Karpas-422 (cell line): Measurements from ENCODE around the gene HRH1. TPM values are rescaled to one million over a fixed set of nuclear protein-coding genes. Genes with fewer than 3 reads are reported as not detected.
"Not testable (repeated sequence)": the region's sequence is repeated elsewhere in the genome, so short reads cannot be mapped to it uniquely, and the experiment has no call there.

ENCODE experiments used
- DNase-seq: peaks from one replicate; pipeline ENCODE4 v3.0.0-alpha.2; 2015
- H2AFZ ChIP-seq: fragments of 200-600 bp; sonication (generic); 2 replicates; pipeline ENCODE4 v1.6.1; 2014; ENCODE audit warnings: antibody characterized with exemption, low read length, mixed read lengths
- H3K27ac ChIP-seq: fragments of 200-600 bp; sonication (generic); 2 replicates; pipeline ENCODE4 v1.5.1; 2014; ENCODE audit warnings: mild to moderate bottlenecking, low read length, moderate library complexity
- H3K27me3 ChIP-seq: fragments of 200-600 bp; sonication (generic); 2 replicates; pipeline ENCODE4 v1.6.1; 2014; ENCODE audit warnings: low read length, mixed read lengths
- H3K36me3 ChIP-seq: fragments of 200-600 bp; sonication (generic); 2 replicates; pipeline ENCODE4 v1.6.1; 2014; ENCODE audit warnings: low read length, mixed read lengths; ENCODE audit not compliant: insufficient read depth
- H3K4me1 ChIP-seq: fragments of 200-600 bp; sonication (generic); 2 replicates; pipeline ENCODE4 v1.6.1; 2014; ENCODE audit warnings: mild to moderate bottlenecking, low read length, mixed read lengths
- H3K4me2 ChIP-seq: fragments of 200-600 bp; sonication (generic); 2 replicates; pipeline ENCODE4 v1.6.1; 2014; ENCODE audit warnings: low read length, low read depth, mild to moderate bottlenecking; ENCODE audit not compliant: poor library complexity, severe bottlenecking
- H3K4me3 ChIP-seq: fragments of 200-600 bp; sonication (generic); 2 replicates; pipeline ENCODE4 v1.5.1; 2014; ENCODE audit warnings: mild to moderate bottlenecking, antibody characterized with exemption, low read length, mixed read lengths
- H3K79me2 ChIP-seq: fragments of 200-600 bp; sonication (generic); 2 replicates; pipeline ENCODE4 v1.6.1; 2014; ENCODE audit warnings: mild to moderate bottlenecking, low read length, mixed read lengths
- H3K9ac ChIP-seq: fragments of 200-600 bp; sonication (generic); 2 replicates; pipeline ENCODE4 v1.6.0; 2014; ENCODE audit warnings: low read length
- H3K9me2 ChIP-seq: fragments of 200-600 bp; sonication (generic), shearing (Covaris generic); replicated peaks from 2 replicates; pipeline ENCODE4 v1.6.0; 2014; ENCODE audit warnings: mild to moderate bottlenecking, low read length, moderate library complexity; ENCODE audit not compliant: insufficient read depth
- H3K9me3 ChIP-seq: fragments of 300-700, 200-600 bp; sonication (generic); 2 replicates; pipeline ENCODE4 v1.6.1; 2014; ENCODE audit warnings: low read length, mixed read lengths
- H4K20me1 ChIP-seq: fragments of 200-600 bp; sonication (generic); 2 replicates; pipeline ENCODE4 v1.6.1; 2014; ENCODE audit warnings: mild to moderate bottlenecking, antibody characterized with exemption, low read length, low read depth; ENCODE audit not compliant: insufficient read depth
- total RNA-seq: library from RNA; depleted of rRNA; stranded (reverse); fragments of >200 nt; shearing (Covaris generic); gene quantifications from 2 replicates; pipeline ENCODE4 v1.2.3, GENCODE V29; 2014; ENCODE audit warnings: low replicate concordance

The HRH1 gene
- total RNA-seq, 1 experiment from 2014 or later = 9.6 TPM

DNA sequence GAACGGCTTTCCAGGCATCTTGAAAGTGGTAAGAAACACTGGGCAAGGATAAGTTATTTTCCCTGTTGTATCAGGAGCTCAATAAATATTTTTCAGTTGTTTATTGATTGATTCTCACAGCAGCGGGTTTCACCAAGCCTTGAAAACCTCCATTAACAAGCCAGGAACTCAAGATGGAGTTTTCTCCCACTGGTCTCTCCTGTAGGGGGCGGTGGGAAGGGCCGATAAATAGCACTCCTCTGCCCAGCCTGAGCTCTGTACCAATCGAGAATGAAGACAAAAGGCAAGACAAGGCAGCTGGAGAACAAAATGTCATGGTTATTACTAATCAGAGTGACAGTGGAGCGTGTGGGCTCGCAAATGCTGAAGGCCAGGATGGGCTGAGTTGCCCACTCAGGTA is 7.4 kb downstream of the HRH1 start:
- Histone ChIP-seq H2AFZ (no peak overlapping the region), H3K4me2 (no peak overlapping the region), H3K36me3 (no peaks in the 10 kb centered on the region), H3K79me2 (no peaks in the 10 kb centered on the region), H3K4me1 (no peaks in the 10 kb centered on the region), H3K27ac (no peak overlapping the region), H3K9ac (no peak overlapping the region), H3K9me3 (no peaks in the 10 kb centered on the region), H4K20me1 (no peaks in the 10 kb centered on the region), H3K27me3 (no peaks in the 10 kb centered on the region), H3K4me3 (no peak overlapping the region), H3K9me2 (no peaks in the 10 kb centered on the region)
- no peak for DNase-seq

DNA sequence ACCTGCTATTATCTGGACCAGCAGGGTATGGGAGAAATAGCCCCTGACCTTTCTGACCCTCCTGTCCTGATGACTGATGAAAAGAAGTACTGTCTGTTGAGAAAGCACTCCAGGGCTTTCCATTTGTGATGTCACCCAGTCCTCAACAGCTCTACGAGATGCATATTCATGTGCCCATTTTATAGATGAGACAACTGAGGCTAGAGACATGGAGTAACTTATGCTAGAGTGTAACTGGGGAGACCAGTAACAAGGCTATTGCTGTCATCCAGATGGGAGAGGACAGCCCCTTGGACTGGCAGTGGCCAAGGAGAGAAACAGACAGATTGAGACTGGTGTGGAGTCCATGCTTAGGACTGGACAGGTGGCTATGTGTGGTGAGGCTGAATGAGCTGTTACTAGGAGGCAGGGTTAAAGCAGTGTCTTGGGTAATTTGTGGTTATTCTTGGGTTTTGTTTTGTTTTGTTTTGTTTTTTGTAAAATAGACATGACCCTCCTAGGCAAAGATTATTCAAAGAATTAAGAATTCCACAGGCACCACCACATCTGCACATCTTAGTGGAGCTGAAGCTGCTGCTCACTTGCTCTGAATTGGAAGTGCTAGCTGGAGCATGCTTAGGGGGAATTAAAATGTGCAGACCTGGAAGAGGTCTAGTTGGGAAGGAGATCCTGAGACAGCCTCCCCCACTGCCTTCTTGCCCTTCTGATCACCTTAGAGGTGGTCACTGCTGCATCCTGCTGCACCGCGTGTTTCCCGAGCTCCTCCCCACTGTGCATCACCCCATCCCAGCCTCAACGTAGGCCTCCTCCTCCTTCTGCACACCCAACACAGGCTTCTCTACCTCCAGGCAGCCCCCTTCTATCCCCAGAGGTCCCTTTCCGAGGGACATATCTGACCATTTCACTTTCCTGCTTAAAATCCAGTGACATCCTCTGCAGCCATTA is 8.4 kb downstream of the HRH1 start:
- DNase-seq = no peak
- no peak overlapping the region for H3K9ac ChIP-seq
- H3K9me3 ChIP-seq = no peaks in the 10 kb centered on the region
- no peak overlapping the region for H2AFZ ChIP-seq
- H3K4me3 ChIP-seq = no peak overlapping the region
- H3K36me3 ChIP-seq = no peaks in the 10 kb centered on the region
- H3K4me1 ChIP-seq = no peaks in the 10 kb centered on the region
- H3K27ac ChIP-seq = no peak overlapping the region
- H3K27me3 ChIP-seq = no peaks in the 10 kb centered on the region
- H3K9me2 ChIP-seq = no peaks in the 10 kb centered on the region
- no peaks in the 10 kb centered on the region for H3K79me2 ChIP-seq
- no peaks in the 10 kb centered on the region for H4K20me1 ChIP-seq
- no peak overlapping the region for H3K4me2 ChIP-seq

DNA sequence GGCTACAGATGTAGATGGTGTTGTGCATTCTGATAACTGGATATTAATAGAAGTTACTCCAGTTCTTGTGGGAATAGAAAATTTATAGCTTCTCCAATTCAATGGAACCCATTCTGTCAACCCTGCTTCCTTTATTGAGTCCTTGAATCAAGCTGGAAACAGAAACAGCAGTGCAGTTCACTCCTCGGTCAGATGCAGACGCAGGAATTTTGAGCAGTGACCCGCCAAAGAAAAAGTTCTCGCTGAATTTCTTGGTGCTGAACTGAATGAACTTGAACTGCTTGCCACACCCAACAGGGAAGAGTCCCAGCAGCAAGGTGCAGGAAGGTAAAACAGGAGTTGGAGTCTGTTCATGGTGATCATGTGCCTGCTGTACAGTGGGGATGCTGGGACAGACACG is 10.3 kb downstream of the HRH1 start:
- Histone ChIP-seq H3K27me3 (no peaks in the 10 kb centered on the region), H3K9me3 (no peaks in the 10 kb centered on the region), H2AFZ (no peak overlapping the region), H3K9ac (no peak overlapping the region), H3K4me1 (no peaks in the 10 kb centered on the region), H4K20me1 (no peaks in the 10 kb centered on the region), H3K36me3 (no peaks in the 10 kb centered on the region), H3K79me2 (no peaks in the 10 kb centered on the region), H3K27ac (no peak overlapping the region), H3K4me2 (no peak overlapping the region), H3K9me2 (no peaks in the 10 kb centered on the region), H3K4me3 (no peak overlapping the region)
- no peak for DNase-seq

DNA sequence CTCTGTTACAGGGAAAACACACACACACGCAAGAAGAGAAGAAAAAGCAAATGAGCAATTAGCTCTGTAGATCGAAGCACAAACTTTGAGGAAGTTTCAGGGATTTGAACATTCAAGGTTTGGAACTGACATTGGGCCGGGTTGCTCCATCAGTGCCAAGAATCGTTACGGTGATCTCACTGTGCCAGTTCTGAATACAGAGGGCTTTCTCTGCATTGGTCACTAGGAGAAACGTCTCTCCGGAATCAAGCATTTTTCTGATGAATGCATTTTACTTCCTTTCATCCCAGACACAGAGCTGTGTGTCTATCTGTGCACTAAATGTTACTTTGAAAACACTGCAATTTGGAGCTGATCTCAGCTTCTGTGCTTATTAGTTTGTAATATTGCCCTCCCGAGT is 11.2 kb downstream of the HRH1 start:
- Histone ChIP-seq H4K20me1 (no peaks in the 10 kb centered on the region), H3K27me3 (no peaks in the 10 kb centered on the region), H3K4me2 (no peak overlapping the region), H3K9ac (no peak overlapping the region), H3K79me2 (no peaks in the 10 kb centered on the region), H2AFZ (no peak overlapping the region), H3K27ac (no peak overlapping the region), H3K4me3 (no peak overlapping the region), H3K9me2 (no peaks in the 10 kb centered on the region), H3K36me3 (no peaks in the 10 kb centered on the region), H3K4me1 (no peaks in the 10 kb centered on the region), H3K9me3 (no peaks in the 10 kb centered on the region)
- DNase-seq = no peak

DNA sequence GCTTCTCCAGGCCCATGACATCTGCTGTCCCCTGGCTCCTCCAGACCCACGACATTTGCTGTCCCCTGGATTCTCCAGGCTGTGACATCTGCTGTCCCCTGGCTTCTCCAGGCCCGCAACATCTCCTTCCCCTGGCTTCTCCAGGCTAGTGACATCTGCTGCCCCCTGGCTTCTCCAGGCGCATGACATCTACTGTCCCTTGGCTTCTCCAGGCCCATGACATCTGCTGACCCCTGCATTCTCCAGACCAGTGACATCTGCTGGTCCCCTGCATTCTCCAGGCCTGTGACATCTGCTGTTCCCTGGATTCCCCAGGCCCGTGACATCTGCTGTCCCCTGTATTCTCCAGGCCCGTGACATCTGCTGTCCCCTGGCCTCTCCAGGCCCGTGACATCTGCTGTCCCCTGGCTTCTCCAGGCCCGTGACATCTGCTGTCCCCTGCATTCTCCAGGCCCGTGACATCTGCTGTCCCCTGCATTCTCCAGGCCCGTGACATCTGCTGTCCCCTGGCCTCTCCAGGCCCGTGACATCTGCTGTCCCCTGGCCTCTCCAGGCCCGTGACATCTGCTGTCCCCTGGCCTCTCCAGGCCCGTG is 12.6 kb downstream of the HRH1 start:
- H2AFZ ChIP-seq, H3K9me2 ChIP-seq, DNase-seq, H3K79me2 ChIP-seq, H3K9ac ChIP-seq, H3K27me3 ChIP-seq, H3K4me2 ChIP-seq, H3K36me3 ChIP-seq, H3K27ac ChIP-seq, H4K20me1 ChIP-seq, H3K4me1 ChIP-seq, H3K9me3 ChIP-seq, H3K4me3 ChIP-seq: not testable (repeated sequence)

DNA sequence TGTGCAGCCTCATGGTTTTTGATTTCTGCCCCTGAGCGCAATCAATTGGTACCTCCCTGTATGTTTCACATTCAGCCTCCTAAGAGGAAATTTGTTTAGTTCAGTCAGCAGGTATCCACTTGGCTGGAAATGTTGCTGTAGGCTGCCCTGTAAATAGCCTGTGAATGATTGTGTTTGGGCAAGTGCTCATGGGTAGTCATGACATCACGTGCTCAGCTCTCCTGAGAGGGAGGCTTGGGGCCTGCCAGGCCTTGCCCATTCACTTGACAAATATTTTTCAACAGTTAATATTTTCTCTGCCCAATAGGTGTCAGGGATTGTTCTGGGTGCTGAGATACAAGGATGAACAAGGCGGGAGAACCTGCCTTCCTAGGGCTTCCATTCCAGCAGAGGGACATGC is 13.3 kb downstream of the HRH1 start:
- H3K4me3 ChIP-seq = no peak overlapping the region
- no peaks in the 10 kb centered on the region for H3K79me2 ChIP-seq

DNA sequence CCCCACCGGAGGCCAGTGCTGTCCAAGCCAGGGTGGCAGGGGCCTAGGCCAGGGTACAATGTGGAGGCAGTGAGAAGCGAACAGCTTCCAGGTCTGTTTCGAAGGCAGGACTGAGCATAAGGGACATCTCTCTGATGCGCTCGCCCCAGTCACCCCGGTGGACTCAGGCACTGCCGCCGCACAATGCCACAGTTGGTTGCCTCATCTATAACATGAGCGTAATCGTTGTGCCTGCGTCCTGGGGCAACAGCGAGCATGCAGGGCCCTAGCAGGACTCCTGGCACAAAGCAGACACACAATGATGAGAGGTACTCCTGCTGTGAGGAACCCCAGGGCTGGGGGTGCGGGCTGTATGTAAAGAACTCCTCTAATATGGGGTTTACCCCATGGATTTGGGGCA is 14.1 kb downstream of the HRH1 start:
- Histone ChIP-seq H3K36me3 (no peaks in the 10 kb centered on the region), H3K79me2 (no peaks in the 10 kb centered on the region), H3K9me3 (no peaks in the 10 kb centered on the region), H3K9me2 (no peaks in the 10 kb centered on the region), H3K4me3 (no peak overlapping the region), H3K27ac (no peak overlapping the region), H3K9ac (no peak overlapping the region), H2AFZ (no peak overlapping the region), H3K4me1 (no peaks in the 10 kb centered on the region), H3K4me2 (no peak overlapping the region), H3K27me3 (no peaks in the 10 kb centered on the region), H4K20me1 (no peaks in the 10 kb centered on the region)
- DNase-seq = no peak

More for the DNA sequence above, 13.3 kb downstream of the HRH1 start:
- no peaks in the 10 kb centered on the region for H3K4me1 ChIP-seq
- no peaks in the 10 kb centered on the region for H3K36me3 ChIP-seq
- no peak for DNase-seq
- H3K9me3 ChIP-seq = no peaks in the 10 kb centered on the region
- H3K9me2 ChIP-seq = no peaks in the 10 kb centered on the region
- H3K27me3 ChIP-seq = no peaks in the 10 kb centered on the region
- H3K27ac ChIP-seq = no peak overlapping the region
- no peak overlapping the region for H3K4me2 ChIP-seq
- H2AFZ ChIP-seq = no peak overlapping the region
- H3K9ac ChIP-seq = no peak overlapping the region
- no peaks in the 10 kb centered on the region for H4K20me1 ChIP-seq

DNA sequence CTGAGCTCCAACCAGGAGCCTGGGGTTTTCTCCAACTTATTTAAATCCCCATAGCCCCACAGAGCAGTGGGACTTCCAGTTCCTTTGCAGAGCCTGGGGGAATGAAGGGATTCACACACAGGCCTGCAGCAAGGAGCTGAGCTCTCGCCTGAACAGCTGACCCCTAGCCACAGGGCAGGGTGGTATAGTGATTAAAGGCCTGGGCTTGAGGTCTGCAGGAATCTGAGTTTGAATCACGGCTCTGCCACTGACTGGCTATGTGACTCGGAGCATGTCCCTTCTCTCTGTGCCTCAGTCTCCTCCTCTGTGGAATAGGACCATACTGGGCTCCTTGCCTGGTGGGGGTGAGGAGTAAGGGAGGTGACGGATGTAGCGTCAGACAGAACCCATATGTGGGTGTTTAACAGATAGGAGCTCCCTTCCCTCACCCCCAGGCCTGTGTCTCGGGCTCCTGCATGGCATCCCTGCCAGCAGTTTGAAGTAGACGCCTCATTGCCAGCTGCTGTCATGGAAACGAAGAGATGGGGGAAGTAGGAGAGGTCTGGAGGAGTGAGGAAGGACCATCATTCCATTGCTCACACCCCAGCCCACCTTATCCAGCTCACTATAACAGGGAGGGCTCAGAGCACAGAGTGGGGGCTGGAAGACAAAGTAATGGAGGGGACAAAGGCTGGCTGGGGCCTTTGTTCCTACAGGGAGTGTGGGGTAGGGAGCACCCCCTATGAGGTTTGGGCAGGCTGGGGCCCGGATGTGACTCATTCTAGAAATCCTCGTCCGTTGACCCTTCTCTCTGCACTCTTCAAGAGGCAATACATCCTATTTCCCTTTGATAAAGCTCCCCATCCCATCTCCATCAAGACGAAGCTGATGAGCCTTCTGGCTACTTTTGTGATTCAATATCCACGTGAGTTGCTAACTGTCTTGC is 14.8 kb downstream of the HRH1 start:
- no peaks in the 10 kb centered on the region for H4K20me1 ChIP-seq
- H3K4me1 ChIP-seq = no peaks in the 10 kb centered on the region
- no peak overlapping the region for H3K27ac ChIP-seq
- no peak for DNase-seq
- no peaks in the 10 kb centered on the region for H3K79me2 ChIP-seq
- H3K9me2 ChIP-seq = no peaks in the 10 kb centered on the region
- H3K9ac ChIP-seq = no peak overlapping the region
- H2AFZ ChIP-seq = no peak overlapping the region
- no peaks in the 10 kb centered on the region for H3K27me3 ChIP-seq
- H3K4me3 ChIP-seq = no peak overlapping the region
- H3K4me2 ChIP-seq = no peak overlapping the region
- no peaks in the 10 kb centered on the region for H3K36me3 ChIP-seq
- no peaks in the 10 kb centered on the region for H3K9me3 ChIP-seq
